OCI-LY3 (cell line): ENCODE results near the gene PGF.

ENCODE experiments used
- CTCF ChIP-seq: fragments of 200-600, 300-600 bp; sonication (generic); IDR thresholded peaks from 2 replicates; pipeline ENCODE4 v1.5.1; 2014; ENCODE audit warnings: antibody characterized with exemption, low read length, low read depth
- EZH2phosphoT487 ChIP-seq: fragments of 200-600 bp; shearing (Covaris generic); IDR thresholded peaks from 2 replicates; pipeline ENCODE4 v1.6.1; 2018; ENCODE audit warnings: antibody characterized with exemption, mixed run types, low read depth

GRCh38 chr14:74893614-74894091 lies 61.7 kb downstream of the PGF start:
- TF ChIP-seq CTCF, result no peak
- TF ChIP-seq EZH2phosphoT487, result no peak
